MM.1S (cell line): ENCODE data around the gene COG2.

Experiments used
- DNase-seq: peaks from one replicate; pipeline ENCODE4 v3.0.0-alpha.2; 2015
- H2AFZ ChIP-seq: fragments of 300-600 bp; sonication (generic); 2 replicates; pipeline ENCODE4 v1.6.0; 2016; ENCODE audit warnings: antibody characterized with exemption, low read length
- H3F3A ChIP-seq: fragments of 300-600 bp; sonication (generic); 2 replicates; pipeline ENCODE4 v1.6.1; 2016; ENCODE audit warnings: mild to moderate bottlenecking, antibody characterized with exemption, low read length, moderate library complexity, mixed read lengths; ENCODE audit not compliant: insufficient read depth
- H3K27ac ChIP-seq: fragments of 300-600 bp; sonication (generic); 2 replicates; pipeline ENCODE4 v1.5.1; 2016; ENCODE audit warnings: mild to moderate bottlenecking, low read length
- H3K27me3 ChIP-seq: fragments of 300-600 bp; sonication (generic); replicated peaks from 2 replicates; pipeline ENCODE4 v1.6.0; 2016; ENCODE audit warnings: low read length; ENCODE audit not compliant: insufficient read depth
- H3K36me3 ChIP-seq: fragments of 300-600 bp; sonication (generic); replicated peaks from 2 replicates; pipeline ENCODE4 v1.6.1; 2016; ENCODE audit warnings: mild to moderate bottlenecking, low read length, mixed read lengths; ENCODE audit not compliant: insufficient read depth
- H3K4me1 ChIP-seq: fragments of 300-600 bp; sonication (generic); 2 replicates; pipeline ENCODE4 v1.6.1; 2016; ENCODE audit warnings: low read length, mixed read lengths
- H3K4me2 ChIP-seq: fragments of 300-600 bp; sonication (generic); 2 replicates; pipeline ENCODE4 v1.6.0; 2016; ENCODE audit warnings: low read depth, low read length
- H3K4me3 ChIP-seq: fragments of 300-600 bp; sonication (generic); 2 replicates; pipeline ENCODE4 v1.5.1; 2016; ENCODE audit warnings: low read length, mixed read lengths
- H3K79me2 ChIP-seq: fragments of 300-600 bp; sonication (generic); 2 replicates; pipeline ENCODE4 v1.6.1; 2016; ENCODE audit warnings: mixed run types, low read length, mixed read lengths
- H3K9ac ChIP-seq: fragments of 300-600 bp; sonication (generic); 2 replicates; pipeline ENCODE4 v1.6.1; 2016; ENCODE audit warnings: low read length, mixed read lengths
- H3K9me2 ChIP-seq: fragments of 300-600 bp; sonication (generic); replicated peaks from 2 replicates; pipeline ENCODE4 v1.6.1; 2016; ENCODE audit warnings: mild to moderate bottlenecking, low read length, mixed read lengths; ENCODE audit not compliant: insufficient read depth
- H3K9me3 ChIP-seq: fragments of 300-600 bp; sonication (generic); replicated peaks from 2 replicates; pipeline ENCODE4 v1.6.1; 2016; ENCODE audit warnings: mild to moderate bottlenecking, low read length, mixed read lengths; ENCODE audit not compliant: insufficient read depth
- H4K20me1 ChIP-seq: fragments of 300-600 bp; sonication (generic); 2 replicates; pipeline ENCODE4 v1.6.1; 2016; ENCODE audit warnings: mild to moderate bottlenecking, low read length, moderate library complexity, mixed read lengths; ENCODE audit not compliant: insufficient read depth
- EZH2 ChIP-seq: fragments of 300-600 bp; sonication (generic); optimal IDR thresholded peaks from 2 replicates; pipeline ENCODE3; 2017; ENCODE audit warnings: low read depth, mild to moderate bottlenecking, antibody characterized with exemption, low read length, mixed read lengths
- EZH2phosphoT487 ChIP-seq: fragments of 300-600 bp; sonication (generic); IDR thresholded peaks from 2 replicates; pipeline ENCODE4 v1.6.1; 2018; ENCODE audit warnings: antibody characterized with exemption, low read length
- TF ChIP-seq, protein P1 (sequence below): fragments of 300-600 bp; sonication (generic); IDR thresholded peaks from 2 replicates; pipeline ENCODE4 v1.5.1; 2016; ENCODE audit warnings: antibody characterized with exemption, low read length, mixed read lengths

COG2 gene

DNA sequence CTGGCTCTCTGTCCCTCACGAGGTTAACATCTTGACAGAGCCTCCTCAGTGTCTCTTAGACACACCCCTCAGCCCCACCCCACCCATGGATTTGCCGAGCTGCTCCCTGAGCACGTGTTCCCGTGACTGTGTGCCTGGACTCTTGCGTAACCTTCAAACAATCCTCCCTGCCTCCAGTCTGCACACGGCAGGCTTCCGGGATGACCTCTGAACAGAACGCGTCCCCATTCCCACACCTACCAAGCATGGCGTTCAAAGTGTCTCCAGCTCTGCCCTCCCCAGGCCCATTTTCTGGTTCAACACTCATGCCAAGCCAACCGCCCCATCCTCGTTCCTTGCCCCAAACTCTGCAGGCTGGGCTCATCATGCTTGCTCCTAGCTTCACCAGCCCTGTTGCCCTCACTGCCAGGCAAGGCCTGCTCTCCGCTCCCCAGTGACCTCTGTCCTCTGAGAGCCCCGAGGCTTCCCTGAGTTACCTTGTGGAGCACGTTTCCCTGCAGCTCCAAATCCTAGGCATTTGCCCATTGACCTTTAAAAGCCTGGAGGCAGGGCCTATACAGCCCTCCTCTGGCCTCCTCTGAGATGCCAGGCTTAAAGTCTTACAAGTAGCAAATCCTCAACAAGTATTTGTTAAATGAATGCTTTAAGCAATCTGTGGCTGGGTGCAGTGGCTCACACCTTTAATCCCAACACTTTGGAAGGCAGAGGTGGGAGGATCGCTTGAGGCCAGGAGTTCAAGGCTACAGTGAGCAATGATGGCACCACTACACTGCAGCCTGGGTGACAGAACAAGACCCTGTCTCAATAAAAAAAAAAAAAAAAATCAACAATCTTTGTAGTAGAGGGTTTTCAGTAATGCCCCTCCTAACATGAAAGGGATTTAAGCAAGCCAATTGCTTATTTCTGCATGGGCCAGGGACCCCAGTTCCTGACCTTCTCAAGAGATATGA lies 66.6 kb downstream of the COG2 start:
- no peak for TF ChIP-seq EZH2phosphoT487
- no peak for TF ChIP-seq EZH2
- TF ChIP-seq, protein P1, sequence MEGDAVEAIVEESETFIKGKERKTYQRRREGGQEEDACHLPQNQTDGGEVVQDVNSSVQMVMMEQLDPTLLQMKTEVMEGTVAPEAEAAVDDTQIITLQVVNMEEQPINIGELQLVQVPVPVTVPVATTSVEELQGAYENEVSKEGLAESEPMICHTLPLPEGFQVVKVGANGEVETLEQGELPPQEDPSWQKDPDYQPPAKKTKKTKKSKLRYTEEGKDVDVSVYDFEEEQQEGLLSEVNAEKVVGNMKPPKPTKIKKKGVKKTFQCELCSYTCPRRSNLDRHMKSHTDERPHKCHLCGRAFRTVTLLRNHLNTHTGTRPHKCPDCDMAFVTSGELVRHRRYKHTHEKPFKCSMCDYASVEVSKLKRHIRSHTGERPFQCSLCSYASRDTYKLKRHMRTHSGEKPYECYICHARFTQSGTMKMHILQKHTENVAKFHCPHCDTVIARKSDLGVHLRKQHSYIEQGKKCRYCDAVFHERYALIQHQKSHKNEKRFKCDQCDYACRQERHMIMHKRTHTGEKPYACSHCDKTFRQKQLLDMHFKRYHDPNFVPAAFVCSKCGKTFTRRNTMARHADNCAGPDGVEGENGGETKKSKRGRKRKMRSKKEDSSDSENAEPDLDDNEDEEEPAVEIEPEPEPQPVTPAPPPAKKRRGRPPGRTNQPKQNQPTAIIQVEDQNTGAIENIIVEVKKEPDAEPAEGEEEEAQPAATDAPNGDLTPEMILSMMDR: no peak
- Histone ChIP-seq H3K79me2 (no peaks in the 10 kb centered on the region), H3K9me3 (no peaks in the 10 kb centered on the region), H3K36me3 (no peaks in the 10 kb centered on the region), H3K27ac (no peak overlapping the region), H3K9me2 (no peaks in the 10 kb centered on the region), H3K4me3 (no peak overlapping the region), H4K20me1 (no peaks in the 10 kb centered on the region), H2AFZ (no peak overlapping the region), H3K4me1 (no peaks in the 10 kb centered on the region), H3K9ac (no peak overlapping the region), H3F3A (no peaks in the 10 kb centered on the region), H3K4me2 (no peak overlapping the region), H3K27me3 (no peaks in the 10 kb centered on the region)
- no peak for DNase-seq

DNA sequence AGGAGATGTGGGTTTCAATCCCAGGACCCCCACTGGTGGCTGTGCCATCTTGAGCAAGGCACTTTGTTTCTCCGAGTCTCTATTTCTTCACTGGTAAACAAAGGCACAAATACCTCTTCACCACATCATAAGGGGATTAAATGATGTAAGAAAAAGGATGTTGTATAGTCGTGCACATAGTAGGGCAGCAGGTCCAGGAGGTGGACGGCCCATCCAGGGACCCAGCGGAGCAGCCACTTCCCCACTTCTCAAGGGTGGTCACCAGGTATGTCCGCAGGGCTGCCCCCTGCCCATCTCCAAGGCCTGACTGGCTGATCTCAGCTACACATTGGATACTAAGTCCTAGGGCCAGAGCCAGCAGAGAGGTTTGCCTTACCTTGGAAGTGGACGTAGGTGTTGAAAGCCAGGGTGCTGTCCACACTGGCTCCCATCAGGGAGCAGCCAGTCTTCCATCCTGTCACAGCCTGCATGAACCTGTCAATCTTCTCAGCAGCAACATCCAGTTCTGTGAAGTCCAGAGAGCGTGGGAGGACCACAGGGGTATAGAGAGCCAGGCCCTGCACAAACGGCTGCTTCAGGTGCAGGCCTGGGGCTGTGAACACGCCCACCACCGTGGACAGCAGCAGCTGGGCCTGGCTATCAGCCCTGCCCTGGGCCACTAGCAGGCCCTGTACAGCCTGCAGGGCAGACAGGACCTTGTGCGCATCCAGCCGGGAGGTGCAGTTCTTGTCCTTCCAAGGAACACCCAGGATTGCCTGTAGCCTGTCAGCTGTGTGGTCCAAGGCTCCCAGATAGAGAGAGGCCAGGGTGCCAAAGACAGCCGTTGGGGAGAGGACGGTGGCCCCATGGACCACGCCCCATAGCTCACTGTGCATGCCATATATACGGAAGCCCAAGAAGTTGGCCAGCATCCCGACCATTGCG lies 67.6 kb downstream of the COG2 start:
- no peak overlapping the region for H2AFZ ChIP-seq
- no peaks in the 10 kb centered on the region for H3K36me3 ChIP-seq
- no peak overlapping the region for H3K9ac ChIP-seq
- no peak for DNase-seq
- H4K20me1 ChIP-seq: no peaks in the 10 kb centered on the region
- no peaks in the 10 kb centered on the region for H3K27me3 ChIP-seq
- no peak overlapping the region for H3K4me2 ChIP-seq
- no peaks in the 10 kb centered on the region for H3K9me2 ChIP-seq
- no peak overlapping the region for H3K4me3 ChIP-seq
- no peaks in the 10 kb centered on the region for H3K79me2 ChIP-seq
- TF ChIP-seq EZH2: no peak
- TF ChIP-seq EZH2phosphoT487: no peak
- no peaks in the 10 kb centered on the region for H3K4me1 ChIP-seq
- H3F3A ChIP-seq: no peaks in the 10 kb centered on the region
- no peak overlapping the region for H3K27ac ChIP-seq
- no peaks in the 10 kb centered on the region for H3K9me3 ChIP-seq

DNA sequence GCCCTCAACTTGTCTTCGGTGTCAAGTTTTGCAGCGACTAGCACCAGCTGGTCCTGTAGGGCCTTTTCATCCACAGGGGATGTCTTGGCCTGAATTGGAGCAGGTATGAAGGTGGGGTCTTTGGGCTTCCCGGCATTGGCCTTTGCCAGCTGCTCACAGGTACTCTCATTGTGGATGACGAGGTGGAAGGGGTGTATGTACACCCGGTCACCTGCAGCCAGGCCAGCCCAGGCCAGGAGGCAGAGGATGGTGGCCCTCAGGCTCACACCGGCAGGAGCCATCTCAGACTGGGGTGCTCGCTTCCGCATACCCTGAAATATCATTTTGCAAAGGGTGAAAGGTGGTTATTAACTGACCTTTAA lies 68.2 kb downstream of the COG2 start:
- H3K9ac ChIP-seq: no peak overlapping the region

More for the DNA sequence above, 68.2 kb downstream of the COG2 start:
- Histone ChIP-seq H3K4me1 (no peaks in the 10 kb centered on the region), H3K4me2 (no peak overlapping the region), H3K79me2 (no peaks in the 10 kb centered on the region), H3F3A (no peaks in the 10 kb centered on the region), H3K9me3 (no peaks in the 10 kb centered on the region), H4K20me1 (no peaks in the 10 kb centered on the region), H2AFZ (no peak overlapping the region), H3K36me3 (no peaks in the 10 kb centered on the region), H3K4me3 (no peak overlapping the region), H3K27ac (no peak overlapping the region), H3K27me3 (no peaks in the 10 kb centered on the region), H3K9me2 (no peaks in the 10 kb centered on the region)
- no peak for DNase-seq
- TF ChIP-seq EZH2phosphoT487 (no peak), EZH2 (no peak)
- TF ChIP-seq, protein P1: no peak
